ENCODE results near the gene DLG2. TPM values are rescaled to one million over a fixed set of nuclear protein-coding genes. Genes with fewer than 3 reads are reported as not detected.
"Not testable (repeated sequence)": the region's sequence is repeated elsewhere in the genome, so short reads cannot be mapped to it uniquely, and the experiment has no call there.

Gene DLG2
- total RNA-seq, result 10 to 100 TPM in 2 of 4 donors, 1 to 10 TPM in 2; 7.3 to 14.1 (median 11.1) TPM

GRCh38 chr11:85627332-85627997 lies at the start of gene DLG2:
DLG2 (minus strand) TSS chr11:85627344.
- Histone ChIP-seq H3K36me3 (peaks cover 0 to 19% (median 9%) of the 10 kb centered on the region in 4 donors), H3K4me1 (peaks cover 10 to 49% (median 42%) of the 10 kb centered on the region in 4 donors), H3K9me3 (no peaks in the 10 kb centered on the region), H3K27me3 (no peaks in the 10 kb centered on the region), H3K4me3 (peak within 1 kb of the TSS; percentile 69 to 81 (median 78)), H3K27ac (replicated peaks in 1 of 4) (peak within 1 kb of the TSS; percentile 90 to 97 (median 95))
- TF ChIP-seq EP300 (IDR thresholded peaks at IDR 0.05), result no peak
- TF ChIP-seq POLR2AphosphoS5 (IDR thresholded peaks at IDR 0.05), result peak; percentile 19 to 65
- intact Hi-C loops (cut with DNase I), result no loop called here
- WGBS, result 1% methylated on average over 18 of the region's 23 CpGs
- no peak for DNase-seq (ENCODE audit: extremely low spot score)

- DNase-seq (ENCODE audit: extremely low spot score), result no peak
- 92% methylated on average over 3 of the region's 3 CpGs for WGBS
- intact Hi-C loops (cut with DNase I), result no loop called here
Observed at GRCh38 chr11:85673393-85673792, 46.2 kb upstream of the DLG2 start.

DNA sequence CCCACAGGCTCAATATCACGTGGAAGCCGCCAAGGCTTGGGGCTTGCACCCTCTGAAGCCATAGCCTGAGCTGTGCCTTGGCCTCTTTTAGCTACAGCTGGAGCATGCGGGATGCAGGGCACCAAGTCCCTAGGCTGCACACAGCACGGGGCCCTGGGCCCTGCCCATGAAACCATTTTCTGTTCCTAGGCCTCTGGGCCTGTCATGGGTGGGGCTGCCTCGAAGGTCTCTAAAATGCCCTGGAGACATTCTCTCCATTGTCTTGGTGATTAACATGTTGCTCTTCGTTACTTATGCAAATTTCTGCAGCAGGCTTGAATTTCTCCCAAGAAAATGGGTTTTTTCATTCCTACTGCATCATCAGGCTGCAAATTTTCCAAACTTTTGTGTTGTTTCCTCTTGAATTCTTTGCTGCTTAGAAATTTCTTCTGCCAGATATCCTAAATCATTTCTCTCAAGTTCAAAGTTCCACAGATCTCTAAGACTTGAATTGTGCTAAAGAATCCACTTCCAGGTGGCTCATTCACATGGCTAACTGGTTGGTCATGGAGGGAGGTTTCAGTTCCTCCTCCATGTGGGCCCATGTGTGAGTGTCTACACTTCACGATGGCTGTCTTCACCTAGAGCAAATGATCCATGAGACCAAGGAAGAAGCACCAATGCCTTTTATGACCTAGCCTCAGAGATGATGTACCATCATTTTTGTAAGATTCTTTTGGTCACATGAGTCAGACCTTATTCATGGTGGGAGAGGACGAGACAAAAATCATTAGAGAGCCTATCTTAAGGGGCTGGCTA lies 45.2 kb upstream of the DLG2 start:
- no peaks in the 10 kb centered on the region for H3K36me3 ChIP-seq
- no peaks in the 10 kb centered on the region for H3K27me3 ChIP-seq
- WGBS, result 85% methylated on average over 8 of the region's 8 CpGs
- H3K4me3 ChIP-seq, result no peak overlapping the region
- TF ChIP-seq EP300 (IDR thresholded peaks at IDR 0.05) (no peak), POLR2A (IDR thresholded peaks at IDR 0.05; ENCODE audit: low read depth) (no peak), POLR2AphosphoS5 (IDR thresholded peaks at IDR 0.05) (no peak)
- TF ChIP-seq, protein P1, sequence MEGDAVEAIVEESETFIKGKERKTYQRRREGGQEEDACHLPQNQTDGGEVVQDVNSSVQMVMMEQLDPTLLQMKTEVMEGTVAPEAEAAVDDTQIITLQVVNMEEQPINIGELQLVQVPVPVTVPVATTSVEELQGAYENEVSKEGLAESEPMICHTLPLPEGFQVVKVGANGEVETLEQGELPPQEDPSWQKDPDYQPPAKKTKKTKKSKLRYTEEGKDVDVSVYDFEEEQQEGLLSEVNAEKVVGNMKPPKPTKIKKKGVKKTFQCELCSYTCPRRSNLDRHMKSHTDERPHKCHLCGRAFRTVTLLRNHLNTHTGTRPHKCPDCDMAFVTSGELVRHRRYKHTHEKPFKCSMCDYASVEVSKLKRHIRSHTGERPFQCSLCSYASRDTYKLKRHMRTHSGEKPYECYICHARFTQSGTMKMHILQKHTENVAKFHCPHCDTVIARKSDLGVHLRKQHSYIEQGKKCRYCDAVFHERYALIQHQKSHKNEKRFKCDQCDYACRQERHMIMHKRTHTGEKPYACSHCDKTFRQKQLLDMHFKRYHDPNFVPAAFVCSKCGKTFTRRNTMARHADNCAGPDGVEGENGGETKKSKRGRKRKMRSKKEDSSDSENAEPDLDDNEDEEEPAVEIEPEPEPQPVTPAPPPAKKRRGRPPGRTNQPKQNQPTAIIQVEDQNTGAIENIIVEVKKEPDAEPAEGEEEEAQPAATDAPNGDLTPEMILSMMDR (IDR thresholded peaks at IDR 0.05), result no peak
- H3K27ac ChIP-seq (replicated peaks in 1 of 4), result no peak overlapping the region
- no peaks in the 10 kb centered on the region for H3K9me3 ChIP-seq
- intact Hi-C loops (cut with DNase I), result no loop called here
- no peaks in the 10 kb centered on the region for H3K4me1 ChIP-seq
- no peak for DNase-seq (ENCODE audit: extremely low spot score)

More at GRCh38 chr11:85673393-85673792, 46.2 kb upstream of the DLG2 start:
- no peaks in the 10 kb centered on the region for H3K27me3 ChIP-seq
- no peak overlapping the region for H3K4me3 ChIP-seq
- no peak overlapping the region for H3K27ac ChIP-seq (replicated peaks in 1 of 4)
- H3K36me3 ChIP-seq, result no peaks in the 10 kb centered on the region
- H3K9me3 ChIP-seq, result no peaks in the 10 kb centered on the region
- TF ChIP-seq EP300 (IDR thresholded peaks at IDR 0.05) (no peak), POLR2A (IDR thresholded peaks at IDR 0.05; ENCODE audit: low read depth) (no peak)
- TF ChIP-seq, protein P1 (IDR thresholded peaks at IDR 0.05), result no peak
- H3K4me1 ChIP-seq, result no peaks in the 10 kb centered on the region

DNA sequence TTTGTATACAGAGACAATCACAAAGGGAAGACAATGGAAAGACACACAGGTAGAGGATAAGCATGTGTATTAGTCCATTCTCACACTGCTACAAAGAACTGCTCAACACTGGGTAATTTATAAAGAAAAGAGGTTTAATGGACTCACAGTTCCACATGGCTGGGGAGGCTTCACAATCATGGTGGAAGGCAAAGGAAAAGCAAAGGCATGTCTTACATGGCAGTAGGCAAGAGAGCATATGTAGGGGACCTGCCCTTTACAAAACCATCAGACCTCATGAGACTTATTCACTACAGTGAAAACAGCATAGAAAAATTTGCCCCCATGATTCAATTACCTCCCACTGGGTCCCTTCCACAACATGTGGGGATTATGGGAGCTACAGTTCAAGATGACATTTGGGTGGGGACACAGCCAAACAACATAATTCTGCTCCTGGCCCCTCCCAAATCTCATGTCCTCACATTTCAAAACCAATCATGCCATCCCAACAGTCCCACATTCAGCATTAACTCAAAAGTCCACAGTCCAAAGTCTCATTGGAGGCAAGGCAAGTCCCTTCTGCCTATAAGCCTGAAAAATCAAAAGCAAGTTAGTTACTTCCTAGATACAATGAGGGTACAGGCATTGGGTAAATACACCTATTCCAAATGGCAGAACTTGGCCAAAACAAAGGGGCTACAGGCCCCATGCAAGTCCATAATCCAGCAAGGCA lies 44.0 kb upstream of the DLG2 start:
- intact Hi-C loops (cut with DNase I); H3K4me3 ChIP-seq; H3K4me1 ChIP-seq; H3K9me3 ChIP-seq; H3K27ac ChIP-seq (replicated peaks in 1 of 4); H3K36me3 ChIP-seq; DNase-seq (ENCODE audit: extremely low spot score); H3K27me3 ChIP-seq: not testable (repeated sequence)

DNA sequence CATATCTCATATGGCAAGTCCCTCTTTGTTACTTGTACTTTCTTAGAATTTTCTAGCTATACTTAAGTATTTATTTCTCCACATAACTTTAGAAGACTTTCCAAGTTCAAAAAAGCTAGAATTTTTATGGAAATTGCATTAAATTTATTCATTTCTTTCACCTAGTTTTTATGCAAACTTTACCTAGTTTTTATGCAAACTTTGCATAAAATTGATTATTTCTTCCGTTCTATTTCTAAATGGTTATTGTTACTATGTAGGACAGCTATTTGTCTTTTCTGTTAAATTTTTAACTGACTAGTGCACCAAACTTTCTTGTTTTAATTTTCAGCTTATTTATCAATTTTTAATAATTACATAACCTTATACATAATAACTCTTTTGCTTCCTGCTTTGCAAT lies 41.0 kb upstream of the DLG2 start:
- DNase-seq (ENCODE audit: extremely low spot score), result no peak
- Histone ChIP-seq H3K4me3 (no peak overlapping the region), H3K4me1 (peaks cover 1 to 5% (median 3%) of the 10 kb centered on the region in 4 donors), H3K27ac (replicated peaks in 1 of 4) (no peak overlapping the region), H3K27me3 (no peaks in the 10 kb centered on the region), H3K9me3 (no peaks in the 10 kb centered on the region), H3K36me3 (no peaks in the 10 kb centered on the region)
- WGBS, result 95% methylated on average over 1 of the region's 1 CpG
- intact Hi-C loops (cut with DNase I), result no loop called here
- TF ChIP-seq POLR2AphosphoS5 (IDR thresholded peaks at IDR 0.05) (no peak), POLR2A (IDR thresholded peaks at IDR 0.05; ENCODE audit: low read depth) (no peak), EP300 (IDR thresholded peaks at IDR 0.05) (no peak)
- TF ChIP-seq, protein P1 (IDR thresholded peaks at IDR 0.05), result no peak
